C1 segment of cervical spinal cord (tissue), 14 donors: ENCODE data around the gene RNF157.

Experiments used
- DNase-seq, 14 donors: peaks; one replicate each; lab custom pipeline; 2025; lab: John Stamatoyannopoulos, UW

The RNF157 gene

DNA sequence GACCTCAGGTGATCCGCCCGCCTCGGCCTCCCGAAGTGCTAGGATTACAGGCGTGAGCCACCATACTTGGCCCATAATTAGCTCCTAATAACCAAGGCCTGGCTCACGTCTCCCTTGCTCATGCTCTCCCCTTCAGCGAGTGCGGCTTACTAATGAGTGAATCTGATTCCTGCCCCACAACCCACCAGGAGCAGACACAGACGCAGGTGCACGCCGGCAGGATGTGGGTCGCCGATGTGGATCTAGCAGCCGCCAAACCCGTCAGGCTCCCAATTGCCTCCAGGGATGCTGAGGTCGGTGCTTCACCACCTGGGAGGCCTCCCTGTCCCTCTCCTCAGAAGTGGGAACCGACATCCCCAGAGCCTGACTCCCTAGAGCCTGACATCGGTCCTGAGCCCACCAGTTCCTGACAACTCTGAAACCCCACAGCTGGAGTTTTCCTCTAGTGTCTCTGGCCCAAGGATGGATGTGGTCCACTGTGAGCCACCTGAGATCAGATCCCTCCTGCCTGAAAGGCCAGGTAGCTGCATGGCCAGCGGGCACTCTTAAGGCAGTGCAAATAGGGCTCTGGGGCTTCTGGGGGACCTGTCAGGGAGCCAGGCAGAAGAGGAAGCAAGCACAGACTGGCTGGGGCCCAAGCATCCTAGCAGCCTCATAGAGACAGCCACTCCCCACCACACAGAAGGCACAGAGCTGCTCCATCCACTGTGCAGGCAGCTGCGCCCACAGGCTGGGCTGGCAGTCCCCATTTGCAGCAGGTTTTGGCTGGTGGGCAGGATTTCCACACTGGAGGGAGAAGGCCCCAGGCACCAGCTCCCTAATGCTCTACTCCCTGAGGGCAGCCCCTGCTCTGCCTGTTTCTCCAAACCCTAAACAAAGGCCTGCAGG is 147.5 kb downstream of the RNF157 start:
- no peak for DNase-seq
